Panc1 (cell line): ENCODE results near the gene NOXO1.

ENCODE experiments used
- TCF7L2 ChIP-seq: IDR thresholded peaks from 2 replicates; pipeline ENCODE4 v1.6.1; 2011; ENCODE audit warnings: mild to moderate bottlenecking, low read depth, low read length, inconsistent platforms
- TF ChIP-seq, protein P1 (sequence below): fragments of 450-650 bp; IDR thresholded peaks from 2 replicates; pipeline ENCODE4 v1.5.1; 2017; ENCODE audit warnings: mild to moderate bottlenecking
- TF ChIP-seq, protein P2 (sequence below), 2 experiments: IDR thresholded peaks; 2 replicates each; pipeline ENCODE4 v1.6.1; 2011 to 2012; ENCODE audit warnings: low read depth in 2 of 2, control low read depth in 1 of 2, low read length in 1 of 2, mild to moderate bottlenecking in 1 of 2, moderate library complexity in 1 of 2; ENCODE audit not compliant: insufficient read depth in 1 of 2

DNA sequence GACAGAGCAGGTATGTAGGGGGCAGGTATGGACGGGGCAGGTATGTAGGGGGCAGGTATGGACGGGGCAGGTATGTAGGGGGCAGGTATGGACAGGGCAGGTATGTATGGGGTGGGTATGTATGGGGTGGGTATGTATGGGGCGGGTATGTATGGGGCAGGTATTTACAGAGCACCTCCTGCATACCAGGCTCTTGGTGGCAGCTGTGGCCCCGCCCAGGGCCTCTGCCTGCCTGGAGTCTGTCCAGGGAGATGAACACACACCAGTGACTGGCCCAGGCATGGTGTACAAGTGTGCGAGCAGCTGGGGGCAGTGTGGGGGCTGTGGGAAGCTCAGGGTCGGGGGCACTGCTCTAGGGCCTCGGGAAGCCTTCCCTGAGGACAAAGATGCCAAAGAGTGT, 31.2 kb downstream of the NOXO1 start:
- TF ChIP-seq, protein P1, sequence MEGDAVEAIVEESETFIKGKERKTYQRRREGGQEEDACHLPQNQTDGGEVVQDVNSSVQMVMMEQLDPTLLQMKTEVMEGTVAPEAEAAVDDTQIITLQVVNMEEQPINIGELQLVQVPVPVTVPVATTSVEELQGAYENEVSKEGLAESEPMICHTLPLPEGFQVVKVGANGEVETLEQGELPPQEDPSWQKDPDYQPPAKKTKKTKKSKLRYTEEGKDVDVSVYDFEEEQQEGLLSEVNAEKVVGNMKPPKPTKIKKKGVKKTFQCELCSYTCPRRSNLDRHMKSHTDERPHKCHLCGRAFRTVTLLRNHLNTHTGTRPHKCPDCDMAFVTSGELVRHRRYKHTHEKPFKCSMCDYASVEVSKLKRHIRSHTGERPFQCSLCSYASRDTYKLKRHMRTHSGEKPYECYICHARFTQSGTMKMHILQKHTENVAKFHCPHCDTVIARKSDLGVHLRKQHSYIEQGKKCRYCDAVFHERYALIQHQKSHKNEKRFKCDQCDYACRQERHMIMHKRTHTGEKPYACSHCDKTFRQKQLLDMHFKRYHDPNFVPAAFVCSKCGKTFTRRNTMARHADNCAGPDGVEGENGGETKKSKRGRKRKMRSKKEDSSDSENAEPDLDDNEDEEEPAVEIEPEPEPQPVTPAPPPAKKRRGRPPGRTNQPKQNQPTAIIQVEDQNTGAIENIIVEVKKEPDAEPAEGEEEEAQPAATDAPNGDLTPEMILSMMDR = no peak
- TF ChIP-seq, protein P2, sequence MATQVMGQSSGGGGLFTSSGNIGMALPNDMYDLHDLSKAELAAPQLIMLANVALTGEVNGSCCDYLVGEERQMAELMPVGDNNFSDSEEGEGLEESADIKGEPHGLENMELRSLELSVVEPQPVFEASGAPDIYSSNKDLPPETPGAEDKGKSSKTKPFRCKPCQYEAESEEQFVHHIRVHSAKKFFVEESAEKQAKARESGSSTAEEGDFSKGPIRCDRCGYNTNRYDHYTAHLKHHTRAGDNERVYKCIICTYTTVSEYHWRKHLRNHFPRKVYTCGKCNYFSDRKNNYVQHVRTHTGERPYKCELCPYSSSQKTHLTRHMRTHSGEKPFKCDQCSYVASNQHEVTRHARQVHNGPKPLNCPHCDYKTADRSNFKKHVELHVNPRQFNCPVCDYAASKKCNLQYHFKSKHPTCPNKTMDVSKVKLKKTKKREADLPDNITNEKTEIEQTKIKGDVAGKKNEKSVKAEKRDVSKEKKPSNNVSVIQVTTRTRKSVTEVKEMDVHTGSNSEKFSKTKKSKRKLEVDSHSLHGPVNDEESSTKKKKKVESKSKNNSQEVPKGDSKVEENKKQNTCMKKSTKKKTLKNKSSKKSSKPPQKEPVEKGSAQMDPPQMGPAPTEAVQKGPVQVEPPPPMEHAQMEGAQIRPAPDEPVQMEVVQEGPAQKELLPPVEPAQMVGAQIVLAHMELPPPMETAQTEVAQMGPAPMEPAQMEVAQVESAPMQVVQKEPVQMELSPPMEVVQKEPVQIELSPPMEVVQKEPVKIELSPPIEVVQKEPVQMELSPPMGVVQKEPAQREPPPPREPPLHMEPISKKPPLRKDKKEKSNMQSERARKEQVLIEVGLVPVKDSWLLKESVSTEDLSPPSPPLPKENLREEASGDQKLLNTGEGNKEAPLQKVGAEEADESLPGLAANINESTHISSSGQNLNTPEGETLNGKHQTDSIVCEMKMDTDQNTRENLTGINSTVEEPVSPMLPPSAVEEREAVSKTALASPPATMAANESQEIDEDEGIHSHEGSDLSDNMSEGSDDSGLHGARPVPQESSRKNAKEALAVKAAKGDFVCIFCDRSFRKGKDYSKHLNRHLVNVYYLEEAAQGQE (IDR thresholded peaks at IDR 0.05; ENCODE audit: insufficient read depth in 1 of 2, low read depth in 2 of 2, low read length in 1 of 2) = no peak
- TF ChIP-seq TCF7L2 = no peak
